ENCODE results near the gene PPP1R1A.

PPP1R1A gene

DNA sequence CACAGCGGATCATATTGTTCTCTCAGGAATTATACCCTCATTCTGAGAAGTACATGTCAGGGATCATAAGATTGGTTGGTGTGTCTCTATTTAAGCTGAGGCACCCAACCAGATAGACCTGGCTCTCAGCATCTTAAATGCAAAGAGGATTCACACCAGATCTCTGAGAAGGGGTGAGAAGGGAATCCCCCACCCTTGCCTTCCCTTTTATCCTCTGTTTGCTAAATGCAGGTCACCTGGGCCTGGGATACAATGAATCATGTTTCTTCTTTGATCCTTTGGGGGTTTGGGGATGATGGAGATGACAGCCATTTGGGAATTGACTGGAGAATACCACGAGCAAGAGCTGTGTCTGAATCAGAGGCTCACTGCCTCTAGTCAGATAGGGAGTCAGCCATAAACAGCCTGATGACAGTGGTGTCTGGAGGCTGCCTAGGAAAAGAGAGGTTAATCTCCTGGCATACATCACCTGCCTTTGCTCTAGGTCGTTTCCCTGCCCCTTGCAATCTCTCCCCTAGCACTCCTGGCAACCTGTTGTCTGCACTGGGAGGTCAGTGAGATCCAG, 50.2 kb downstream of the PPP1R1A start:
- H3K4me3 ChIP-seq (ENCODE audit: low read depth, low read length): no peak overlapping the region
- TF ChIP-seq, protein P1, sequence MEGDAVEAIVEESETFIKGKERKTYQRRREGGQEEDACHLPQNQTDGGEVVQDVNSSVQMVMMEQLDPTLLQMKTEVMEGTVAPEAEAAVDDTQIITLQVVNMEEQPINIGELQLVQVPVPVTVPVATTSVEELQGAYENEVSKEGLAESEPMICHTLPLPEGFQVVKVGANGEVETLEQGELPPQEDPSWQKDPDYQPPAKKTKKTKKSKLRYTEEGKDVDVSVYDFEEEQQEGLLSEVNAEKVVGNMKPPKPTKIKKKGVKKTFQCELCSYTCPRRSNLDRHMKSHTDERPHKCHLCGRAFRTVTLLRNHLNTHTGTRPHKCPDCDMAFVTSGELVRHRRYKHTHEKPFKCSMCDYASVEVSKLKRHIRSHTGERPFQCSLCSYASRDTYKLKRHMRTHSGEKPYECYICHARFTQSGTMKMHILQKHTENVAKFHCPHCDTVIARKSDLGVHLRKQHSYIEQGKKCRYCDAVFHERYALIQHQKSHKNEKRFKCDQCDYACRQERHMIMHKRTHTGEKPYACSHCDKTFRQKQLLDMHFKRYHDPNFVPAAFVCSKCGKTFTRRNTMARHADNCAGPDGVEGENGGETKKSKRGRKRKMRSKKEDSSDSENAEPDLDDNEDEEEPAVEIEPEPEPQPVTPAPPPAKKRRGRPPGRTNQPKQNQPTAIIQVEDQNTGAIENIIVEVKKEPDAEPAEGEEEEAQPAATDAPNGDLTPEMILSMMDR (IDR thresholded peaks at IDR 0.05; ENCODE audit: low read depth, low read length): no peak

- H3K4me3 ChIP-seq (ENCODE audit: low read depth, low read length): no peak overlapping the region
- TF ChIP-seq, protein P1 (IDR thresholded peaks at IDR 0.05; ENCODE audit: low read depth, low read length): no peak
Observed at GRCh38 chr12:54535474-54535873, 53.0 kb downstream of the PPP1R1A start.

- no peak overlapping the region for H3K4me3 ChIP-seq (ENCODE audit: low read depth, low read length)
- TF ChIP-seq, protein P1 (IDR thresholded peaks at IDR 0.05; ENCODE audit: low read depth, low read length): no peak
Observed at GRCh38 chr12:54529581-54529980, 58.9 kb downstream of the PPP1R1A start.

Data from WI38 (cell line).